HT1080 (cell line): Measurements from ENCODE around the gene TMPRSS13. TPM values are rescaled to one million over a fixed set of nuclear protein-coding genes. Genes with fewer than 3 reads are reported as not detected.
A peak's percentile ranks its signal among the peaks of the same experiment; 100 is the strongest.

Experiments
- DNase-seq: peaks from one replicate; pipeline ENCODE4 v3.0.0-alpha.2; 2015; ENCODE audit warnings: low read depth
- total RNA-seq: library from RNA; depleted of rRNA; stranded (reverse); fragments of >200 nt; shearing (Covaris generic); gene quantifications from 2 replicates; pipeline ENCODE4 v1.2.3, GENCODE V29; 2014

Gene TMPRSS13
- total RNA-seq, 1 experiment from 2014 or later: not detected

GRCh38 chr11:117914398-117914761, 14.8 kb downstream of the TMPRSS13 start:
- DNase-seq: no peak

GRCh38 chr11:117913736-117914397, 15.3 kb downstream of the TMPRSS13 start:
- no peak for DNase-seq

- DNase-seq: no peak
These were observed 16.7 kb downstream of the TMPRSS13 start for GRCh38 chr11:117912497-117912896.

GRCh38 chr11:117911694-117912093, 17.5 kb downstream of the TMPRSS13 start:
- no peak for DNase-seq

- no peak for DNase-seq
These were observed 18.1 kb downstream of the TMPRSS13 start for GRCh38 chr11:117910941-117911655.

GRCh38 chr11:117910525-117910924, 18.7 kb downstream of the TMPRSS13 start:
- DNase-seq: no peak

- no peak for DNase-seq
These were observed 19.4 kb downstream of the TMPRSS13 start for GRCh38 chr11:117909611-117910382.

- DNase-seq: no peak
These were observed 20.1 kb downstream of the TMPRSS13 start for GRCh38 chr11:117908959-117909610.

- DNase-seq: no peak
These were observed 20.9 kb downstream of the TMPRSS13 start for GRCh38 chr11:117908109-117908895.

GRCh38 chr11:117907276-117908108, 21.7 kb downstream of the TMPRSS13 start:
- peak; percentile 95 for DNase-seq

- DNase-seq: no peak
These were observed 22.5 kb downstream of the TMPRSS13 start for GRCh38 chr11:117906710-117907109.

GRCh38 chr11:117906126-117906525, 23.1 kb downstream of the TMPRSS13 start:
- DNase-seq: peak; percentile 35

- no peak for DNase-seq
These were observed 23.7 kb downstream of the TMPRSS13 start for GRCh38 chr11:117905524-117905923.

GRCh38 chr11:117903505-117904382, 25.5 kb downstream of the TMPRSS13 start:
- no peak for DNase-seq

- no peak for DNase-seq
These were observed 27.0 kb downstream of the TMPRSS13 start for GRCh38 chr11:117902001-117902845.

GRCh38 chr11:117901601-117902000, 27.6 kb downstream of the TMPRSS13 start:
- no peak for DNase-seq

GRCh38 chr11:117900720-117901440, 28.3 kb downstream of the TMPRSS13 start:
- DNase-seq: no peak
